Activated T-cell treated with anti-CD3 and anti-CD28 coated beads, Interleukin-2, amount 50 U/mL, for 24 hours (primary cell): ENCODE results near the gene CFL2.

Experiments used
- DNase-seq: peaks from one replicate; pipeline ENCODE4 v3.0.0-alpha.2; 2020
- H3K27ac Mint-ChIP-seq: 2 replicates; pipeline ENCODE4 v1.8.0; 2020; ENCODE audit warnings: mild to moderate bottlenecking, mixed read lengths
- H3K27me3 Mint-ChIP-seq: 2 replicates; pipeline ENCODE4 v1.8.0; 2020; ENCODE audit warnings: mixed read lengths
- H3K36me3 Mint-ChIP-seq: 2 replicates; pipeline ENCODE4 v1.8.0; 2020; ENCODE audit warnings: low read depth, mixed read lengths
- H3K4me1 Mint-ChIP-seq: 2 replicates; pipeline ENCODE4 v1.8.0; 2020; ENCODE audit warnings: low read depth, mixed read lengths
- H3K4me3 Mint-ChIP-seq: 2 replicates; pipeline ENCODE4 v1.8.0; 2020; ENCODE audit warnings: mild to moderate bottlenecking, moderate library complexity, mixed read lengths
- H3K9me3 Mint-ChIP-seq: 2 replicates; pipeline ENCODE4 v1.8.0; 2020; ENCODE audit warnings: mixed read lengths

Gene CFL2

GRCh38 chr14:34721129-34721528, 6.7 kb upstream of the CFL2 start:
- H3K4me3 Mint-ChIP-seq, result no peak overlapping the region
- no peaks in the 10 kb centered on the region for H3K27me3 Mint-ChIP-seq
- no peak overlapping the region for H3K27ac Mint-ChIP-seq
- H3K4me1 Mint-ChIP-seq, result peaks cover 4% of the 10 kb centered on the region
- H3K36me3 Mint-ChIP-seq, result no peaks in the 10 kb centered on the region
- DNase-seq, result no peak
- H3K9me3 Mint-ChIP-seq, result no peaks in the 10 kb centered on the region

GRCh38 chr14:34718750-34719304, 4.4 kb upstream of the CFL2 start:
- DNase-seq, result no peak
- Mint-ChIP-seq H3K4me1 (peaks cover 16% of the 10 kb centered on the region), H3K4me3 (no peak overlapping the region), H3K27me3 (no peaks in the 10 kb centered on the region), H3K36me3 (peaks cover 2% of the 10 kb centered on the region), H3K9me3 (no peaks in the 10 kb centered on the region), H3K27ac (no peak overlapping the region)

GRCh38 chr14:34715127-34715863, 902 bp upstream of the CFL2 start:
- Mint-ChIP-seq H3K4me1 (peaks cover 32% of the 10 kb centered on the region), H3K4me3 (peak overlapping the region; percentile 77), H3K27me3 (no peaks in the 10 kb centered on the region), H3K36me3 (peaks cover 29% of the 10 kb centered on the region), H3K9me3 (no peaks in the 10 kb centered on the region), H3K27ac (peak overlapping the region; percentile 76)
- DNase-seq, result no peak

- peaks cover 32% of the 10 kb centered on the region for H3K36me3 Mint-ChIP-seq
- peak overlapping the region; percentile 91 for H3K4me3 Mint-ChIP-seq
- no peaks in the 10 kb centered on the region for H3K27me3 Mint-ChIP-seq
- no peaks in the 10 kb centered on the region for H3K9me3 Mint-ChIP-seq
- peak overlapping the region; percentile 93 for H3K27ac Mint-ChIP-seq
- DNase-seq, result peak; percentile 58
- peaks cover 32% of the 10 kb centered on the region for H3K4me1 Mint-ChIP-seq
Measured at GRCh38 chr14:34713681-34714319, 593 bp downstream of the CFL2 start.

GRCh38 chr14:34713122-34713680, 1.2 kb downstream of the CFL2 start:
- DNase-seq, result no peak
- peak overlapping the region; percentile 93 for H3K27ac Mint-ChIP-seq
- H3K36me3 Mint-ChIP-seq, result peaks cover 32% of the 10 kb centered on the region
- no peaks in the 10 kb centered on the region for H3K9me3 Mint-ChIP-seq
- no peaks in the 10 kb centered on the region for H3K27me3 Mint-ChIP-seq
- peaks cover 32% of the 10 kb centered on the region for H3K4me1 Mint-ChIP-seq
- peak overlapping the region; percentile 91 for H3K4me3 Mint-ChIP-seq

- Mint-ChIP-seq H3K27ac (no peak overlapping the region), H3K4me1 (peaks cover 32% of the 10 kb centered on the region), H3K9me3 (no peaks in the 10 kb centered on the region), H3K27me3 (no peaks in the 10 kb centered on the region), H3K36me3 (peaks cover 32% of the 10 kb centered on the region), H3K4me3 (no peak overlapping the region)
- no peak for DNase-seq
Measured at GRCh38 chr14:34711796-34712712, 2.3 kb downstream of the CFL2 start.

GRCh38 chr14:34711169-34711568, 3.2 kb downstream of the CFL2 start:
- Mint-ChIP-seq H3K4me1 (peaks cover 32% of the 10 kb centered on the region), H3K27ac (no peak overlapping the region), H3K36me3 (peaks cover 32% of the 10 kb centered on the region), H3K4me3 (no peak overlapping the region), H3K27me3 (no peaks in the 10 kb centered on the region), H3K9me3 (no peaks in the 10 kb centered on the region)
- DNase-seq, result no peak

GRCh38 chr14:34710744-34711143, 3.6 kb downstream of the CFL2 start:
- H3K36me3 Mint-ChIP-seq, result peaks cover 32% of the 10 kb centered on the region
- H3K4me3 Mint-ChIP-seq, result no peak overlapping the region
- no peak for DNase-seq
- H3K27ac Mint-ChIP-seq, result no peak overlapping the region
- no peaks in the 10 kb centered on the region for H3K27me3 Mint-ChIP-seq
- H3K9me3 Mint-ChIP-seq, result no peaks in the 10 kb centered on the region
- H3K4me1 Mint-ChIP-seq, result peaks cover 29% of the 10 kb centered on the region

- no peak overlapping the region for H3K4me3 Mint-ChIP-seq
- no peaks in the 10 kb centered on the region for H3K27me3 Mint-ChIP-seq
- H3K27ac Mint-ChIP-seq, result no peak overlapping the region
- no peak for DNase-seq
- H3K4me1 Mint-ChIP-seq, result peaks cover 23% of the 10 kb centered on the region
- H3K36me3 Mint-ChIP-seq, result peaks cover 32% of the 10 kb centered on the region
- no peaks in the 10 kb centered on the region for H3K9me3 Mint-ChIP-seq
Measured at GRCh38 chr14:34710006-34710405, 4.4 kb downstream of the CFL2 start.

- Mint-ChIP-seq H3K4me3 (no peak overlapping the region), H3K27ac (no peak overlapping the region), H3K4me1 (peaks cover 10% of the 10 kb centered on the region), H3K27me3 (no peaks in the 10 kb centered on the region), H3K9me3 (no peaks in the 10 kb centered on the region), H3K36me3 (peaks cover 20% of the 10 kb centered on the region)
- DNase-seq, result no peak
Measured at GRCh38 chr14:34707722-34708121, 6.7 kb downstream of the CFL2 start.

GRCh38 chr14:34701808-34702207, 12.6 kb downstream of the CFL2 start:
- no peaks in the 10 kb centered on the region for H3K4me1 Mint-ChIP-seq
- no peak for DNase-seq
- H3K27ac Mint-ChIP-seq, result no peak overlapping the region
- no peaks in the 10 kb centered on the region for H3K36me3 Mint-ChIP-seq
- H3K9me3 Mint-ChIP-seq, result no peaks in the 10 kb centered on the region
- H3K4me3 Mint-ChIP-seq, result no peak overlapping the region
- no peaks in the 10 kb centered on the region for H3K27me3 Mint-ChIP-seq

- no peak overlapping the region for H3K4me3 Mint-ChIP-seq
- no peaks in the 10 kb centered on the region for H3K27me3 Mint-ChIP-seq
- DNase-seq, result no peak
- H3K4me1 Mint-ChIP-seq, result no peaks in the 10 kb centered on the region
- H3K27ac Mint-ChIP-seq, result no peak overlapping the region
- no peaks in the 10 kb centered on the region for H3K36me3 Mint-ChIP-seq
- H3K9me3 Mint-ChIP-seq, result no peaks in the 10 kb centered on the region
Measured at GRCh38 chr14:34700622-34701130, 13.7 kb downstream of the CFL2 start.

GRCh38 chr14:34699873-34700621, 14.3 kb downstream of the CFL2 start:
- Mint-ChIP-seq H3K27ac (no peak overlapping the region), H3K36me3 (no peaks in the 10 kb centered on the region), H3K9me3 (no peaks in the 10 kb centered on the region), H3K4me1 (no peaks in the 10 kb centered on the region), H3K4me3 (no peak overlapping the region), H3K27me3 (no peaks in the 10 kb centered on the region)
- DNase-seq, result no peak
